Occipital lobe (tissue), 2 donors: Measurements from ENCODE around the gene BRMS1L. TPM values are rescaled to one million over a fixed set of nuclear protein-coding genes. Genes with fewer than 3 reads are reported as not detected.

ENCODE experiments used
- DNase-seq: peaks from one replicate; lab custom pipeline; 2025; lab: John Stamatoyannopoulos, UW
- total RNA-seq: library from RNA; depleted of rRNA; stranded (reverse); fragments of >200 nt; gene quantifications from one replicate; pipeline ENCODE4 v1.2.3, GENCODE V29; 2014

The BRMS1L gene
- total RNA-seq, 1 donor from 2014 or later = 19.0 TPM

DNA sequence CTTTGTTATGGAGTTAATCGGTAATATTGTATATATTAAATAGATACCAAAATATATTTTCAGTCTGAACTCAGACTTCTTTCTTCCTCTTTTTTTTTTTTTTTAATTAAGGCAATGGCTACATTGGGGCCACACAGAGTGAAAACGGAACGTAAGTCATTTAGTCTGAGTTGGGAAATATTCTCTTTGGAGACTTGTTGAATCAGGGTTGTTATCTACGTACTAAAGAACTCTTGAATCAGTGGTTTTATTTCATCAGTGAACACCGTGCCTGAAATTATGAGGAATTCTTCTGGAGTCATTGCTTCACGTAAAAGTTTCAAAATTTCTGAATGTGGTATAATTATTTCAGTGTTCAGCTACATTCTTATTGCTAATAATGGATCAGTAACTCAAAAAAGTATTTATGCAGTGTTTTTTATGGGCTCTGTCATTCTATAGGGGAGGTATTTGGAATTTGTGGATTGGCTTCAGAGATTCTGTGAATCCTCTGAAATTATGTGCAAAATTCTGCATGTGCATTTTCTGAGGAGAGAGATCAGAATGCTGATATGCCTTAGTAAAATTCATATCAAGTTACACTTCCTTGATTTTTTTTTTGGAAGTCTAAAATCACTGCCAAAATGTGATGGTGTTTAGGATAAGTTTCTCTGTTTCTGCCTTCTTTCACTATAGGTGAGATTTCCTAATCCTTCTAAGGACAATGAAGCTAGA is 39.6 kb downstream of the BRMS1L start:
- DNase-seq = no peak

DNA sequence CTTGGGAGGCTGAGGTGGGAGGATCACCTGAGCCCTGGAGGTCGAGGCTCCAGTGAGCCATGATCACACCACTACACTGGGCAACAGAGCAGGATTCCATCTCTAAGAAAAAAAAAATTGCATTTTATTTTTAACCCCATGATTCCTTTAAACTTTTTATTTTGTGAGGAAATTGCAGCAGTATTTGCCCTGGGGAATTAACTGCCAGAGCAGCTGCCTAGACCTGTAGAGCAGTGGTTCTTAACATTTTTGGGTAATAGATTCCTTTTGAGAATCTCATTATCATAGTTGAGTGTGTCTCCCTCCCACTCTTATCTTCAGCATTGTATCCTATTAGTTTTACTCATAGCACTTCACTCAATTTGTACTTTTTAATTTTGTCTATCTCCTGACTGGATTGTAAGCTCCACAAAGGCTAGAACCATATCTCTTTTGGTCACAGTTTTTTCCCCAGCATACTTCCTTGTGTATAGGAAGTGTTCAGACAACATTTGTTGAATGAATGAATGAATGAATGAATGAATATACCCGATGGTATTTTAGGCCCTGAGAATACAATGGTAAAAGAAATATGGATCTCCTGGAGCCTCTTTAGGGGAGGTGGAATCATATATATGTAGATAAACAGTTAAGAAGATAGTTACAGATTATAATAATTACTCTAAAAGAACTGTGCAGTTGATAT is 40.6 kb downstream of the BRMS1L start:
- no peak for DNase-seq

- no peak for DNase-seq
Measured at GRCh38 chr14:35867280-35867629, 41.1 kb downstream of the BRMS1L start.

DNA sequence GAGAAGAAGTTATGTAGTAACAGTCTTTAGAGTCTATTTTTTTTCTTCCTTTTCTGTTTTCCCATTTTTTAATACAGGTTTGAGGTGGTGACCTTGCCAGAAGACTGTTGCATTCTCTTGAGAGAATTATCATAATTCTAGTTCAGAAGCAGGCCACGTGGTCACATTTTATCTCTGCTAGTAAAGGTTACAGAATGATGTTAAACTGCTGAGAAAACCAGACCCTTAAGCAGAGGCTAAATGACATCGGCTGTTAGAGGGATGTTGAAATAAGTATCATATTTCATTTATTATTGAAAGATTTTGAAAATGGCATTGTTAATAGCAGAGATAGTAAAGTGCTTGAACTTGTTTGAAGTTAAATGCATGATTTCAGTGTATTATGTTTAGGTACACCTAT is 49.2 kb downstream of the BRMS1L start:
- no peak for DNase-seq

- DNase-seq = no peak
Measured at GRCh38 chr14:35877276-35877675, 51.1 kb downstream of the BRMS1L start.

- no peak for DNase-seq
Measured at GRCh38 chr14:35878272-35879150, 52.4 kb downstream of the BRMS1L start.

GRCh38 chr14:35879151-35879648 is 53.1 kb downstream of the BRMS1L start:
- DNase-seq = no peak

GRCh38 chr14:35879654-35880249 is 53.6 kb downstream of the BRMS1L start:
- DNase-seq = no peak

GRCh38 chr14:35881280-35881679 is 55.1 kb downstream of the BRMS1L start:
- no peak for DNase-seq

DNA sequence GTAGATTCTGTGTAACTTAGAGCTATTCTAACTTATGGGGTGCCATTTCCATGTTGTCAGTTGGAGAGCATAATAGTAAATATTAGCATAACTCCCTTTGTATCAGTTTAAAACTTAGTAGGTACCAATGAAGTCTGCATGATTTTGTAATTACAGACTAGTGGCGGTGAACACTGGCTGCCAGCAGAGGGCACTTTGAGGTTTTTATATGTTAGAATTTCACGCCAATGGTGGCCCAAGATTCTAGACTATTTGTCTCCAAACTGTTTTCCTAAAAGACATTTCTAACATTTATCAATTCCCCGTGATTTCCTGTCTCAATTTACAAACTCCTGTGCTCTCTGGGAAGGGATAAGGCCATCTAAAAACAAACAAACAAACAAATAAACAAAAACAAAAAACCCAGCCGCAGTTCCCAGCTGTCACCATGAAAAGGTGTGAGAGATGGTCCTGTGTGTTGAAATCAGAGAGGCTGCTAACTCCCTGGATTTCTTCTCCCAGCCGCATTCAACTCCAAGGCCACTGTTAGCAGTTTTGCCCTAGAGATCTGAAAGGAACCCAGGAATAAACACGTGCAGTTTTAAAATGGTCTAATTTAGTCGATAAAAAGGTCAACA is 57.6 kb downstream of the BRMS1L start:
- no peak for DNase-seq

GRCh38 chr14:35890308-35890707 is 64.2 kb downstream of the BRMS1L start:
- DNase-seq = no peak

DNA sequence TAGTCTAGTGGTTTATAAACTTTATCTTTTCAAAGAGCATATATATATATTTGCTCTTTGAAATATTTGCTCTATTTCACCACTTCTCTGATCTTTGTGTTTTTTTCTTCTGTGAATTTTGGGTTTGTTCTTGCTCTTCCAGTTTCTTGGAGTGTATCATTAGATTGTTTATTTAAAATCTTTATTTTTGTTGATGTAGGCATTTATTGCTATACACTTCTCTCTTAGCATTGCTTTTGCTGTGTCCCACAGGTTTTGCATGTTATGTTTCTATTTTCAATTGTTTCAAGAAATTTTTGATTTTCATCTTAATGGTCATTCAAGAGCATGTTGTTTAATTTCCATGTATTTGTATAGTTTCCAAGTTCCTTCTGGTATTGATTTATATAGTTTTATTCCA is 69.1 kb downstream of the BRMS1L start:
- DNase-seq = no peak

DNA sequence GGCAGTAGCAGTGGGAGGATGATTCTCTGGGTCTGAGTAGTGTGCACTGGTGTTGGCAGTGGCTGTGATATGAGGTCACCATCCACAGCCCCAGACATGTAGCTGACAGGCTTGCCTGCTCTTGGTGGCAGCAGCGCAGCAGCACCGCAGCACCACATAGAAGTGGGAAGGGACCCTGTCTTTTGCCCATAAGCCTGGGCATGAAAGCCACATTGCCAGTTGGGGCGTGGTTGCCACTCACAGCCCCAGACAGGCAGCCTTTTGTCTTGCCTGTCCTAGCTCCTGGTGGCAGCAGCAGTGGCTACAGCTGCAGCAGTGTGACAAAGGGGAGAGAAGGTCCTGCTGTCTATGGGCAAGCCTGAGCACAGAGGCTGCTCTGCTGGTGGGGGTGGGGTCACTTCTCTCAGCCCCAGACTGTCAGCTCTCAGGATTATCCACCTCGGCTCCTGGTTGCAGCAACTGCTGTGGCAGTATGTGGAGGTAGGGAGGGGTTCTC is 71.5 kb downstream of the BRMS1L start:
- DNase-seq = peak; percentile 83

DNA sequence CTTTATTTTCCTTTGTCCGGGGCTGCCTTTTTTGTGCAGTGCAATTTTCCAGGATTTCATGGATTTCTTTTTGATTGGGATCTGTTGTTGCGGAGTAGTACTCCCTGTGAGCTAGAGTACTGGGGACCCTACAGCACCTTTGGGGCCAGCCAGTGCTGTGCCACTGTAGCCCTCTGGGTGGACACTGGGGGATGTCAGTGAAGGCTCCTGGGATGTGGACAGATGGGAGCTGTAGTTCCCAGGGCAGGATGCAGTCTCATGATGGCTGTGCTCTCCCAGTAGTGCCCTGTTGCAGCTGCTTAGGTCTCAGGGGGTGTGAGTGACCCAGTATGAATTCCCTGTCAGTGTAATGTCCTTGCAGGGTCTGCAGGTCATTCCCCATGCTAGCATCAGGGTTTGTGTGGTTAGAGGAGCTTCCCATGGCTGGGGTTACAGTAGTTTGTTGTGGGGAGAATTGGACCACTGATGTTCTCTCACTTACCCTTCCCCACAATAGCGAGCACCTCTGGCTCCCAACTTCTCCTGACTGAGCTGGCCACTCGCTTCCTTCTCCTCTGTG is 72.2 kb downstream of the BRMS1L start:
- DNase-seq = no peak

DNA sequence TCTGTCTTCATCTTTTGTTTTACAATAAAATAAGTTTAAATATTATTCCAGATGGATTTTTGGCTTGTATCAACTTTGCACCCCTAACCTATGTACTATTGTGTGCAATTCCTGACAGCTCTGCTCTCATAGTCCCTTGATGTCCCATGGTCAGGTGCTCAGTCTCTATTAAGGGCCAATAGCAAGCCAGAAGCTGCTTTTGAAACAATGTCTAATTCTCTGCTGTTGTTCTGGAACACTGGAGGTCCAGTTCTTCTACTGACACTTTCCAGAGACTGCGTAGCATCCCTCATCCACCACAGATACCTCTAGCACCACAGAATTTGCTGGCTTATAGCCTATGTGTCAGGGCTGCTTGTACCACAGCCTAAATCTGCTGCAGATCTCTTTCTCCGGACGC is 74.6 kb downstream of the BRMS1L start:
- no peak for DNase-seq

- DNase-seq = no peak
Measured at GRCh38 chr14:35909665-35910064, 83.5 kb downstream of the BRMS1L start.

GRCh38 chr14:35910191-35910590 is 84.1 kb downstream of the BRMS1L start:
- no peak for DNase-seq

DNA sequence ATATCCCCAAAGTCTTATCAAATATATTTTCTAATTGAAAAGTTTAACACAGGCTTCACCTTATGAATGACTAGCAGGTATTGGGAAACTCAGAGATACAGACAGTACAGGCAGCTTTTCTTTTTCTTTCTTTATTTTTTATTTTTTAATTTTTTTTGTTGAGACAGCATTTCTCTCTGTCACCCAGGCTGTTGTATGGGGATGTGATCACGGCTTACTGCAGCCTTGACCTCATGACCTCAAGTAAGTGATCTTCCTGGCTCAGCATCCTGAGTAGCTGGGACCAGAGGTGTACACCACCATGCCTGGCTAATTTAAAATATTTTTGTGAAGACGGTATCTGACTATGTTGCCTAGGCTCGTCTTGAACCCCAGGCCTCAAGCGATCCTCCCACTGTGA is 85.0 kb downstream of the BRMS1L start:
- DNase-seq = no peak

DNA sequence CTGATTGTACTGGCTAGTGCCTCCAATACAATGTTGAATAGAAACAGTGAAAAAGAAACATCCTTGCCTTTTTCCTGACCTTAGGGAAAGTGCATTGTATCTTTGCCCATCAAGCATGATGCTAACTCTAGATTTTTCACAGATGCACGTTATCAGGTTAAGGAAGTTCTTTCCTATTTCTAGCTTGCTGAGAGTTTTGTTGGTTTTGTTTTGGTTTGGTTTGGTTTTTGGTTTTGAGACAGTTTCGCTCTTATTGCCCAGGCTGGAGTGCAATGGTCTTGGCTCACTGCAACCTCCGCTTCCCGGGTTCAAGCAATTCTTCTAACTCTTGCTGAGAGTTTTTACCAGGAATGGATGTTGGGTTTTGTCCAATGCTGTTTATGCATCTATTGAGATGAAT is 89.0 kb downstream of the BRMS1L start:
- no peak for DNase-seq

DNA sequence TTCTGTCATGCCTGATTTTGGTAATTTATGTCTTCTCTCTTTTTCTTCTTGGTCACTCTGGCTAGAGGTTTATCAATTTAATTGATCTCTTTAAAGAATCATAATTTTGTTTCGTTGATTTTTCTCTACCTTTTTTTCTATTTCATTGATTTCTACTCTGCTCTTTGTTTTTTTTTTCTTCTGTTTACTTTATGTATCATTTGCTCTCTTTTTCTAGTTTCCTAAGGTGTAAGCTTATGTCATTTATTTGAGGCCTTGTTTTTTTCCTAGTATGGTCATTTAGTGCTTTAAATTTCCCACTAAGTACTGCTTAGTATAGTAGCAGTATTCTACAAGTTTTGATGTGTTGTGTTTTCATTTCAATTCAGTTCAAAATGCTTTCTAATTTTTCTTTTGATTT is 89.6 kb downstream of the BRMS1L start:
- DNase-seq = no peak
